Glutamatergic neuron (in vitro differentiated cells): Measurements from ENCODE around the gene TPCN2. TPM values are rescaled to one million over a fixed set of nuclear protein-coding genes. Genes with fewer than 3 reads are reported as not detected.

Experiments
- DNase-seq: peaks from one replicate; pipeline ENCODE4 v3.0.0; 2022
- H3K27ac Mint-ChIP-seq: one replicate; pipeline ENCODE4 v1.8.0; 2020; ENCODE audit warnings: mild to moderate bottlenecking, mixed read lengths, inconsistent platforms; ENCODE audit not compliant: unreplicated experiment
- H3K27me3 Mint-ChIP-seq: one replicate; pipeline ENCODE4 v1.8.0; 2020; ENCODE audit warnings: mild to moderate bottlenecking, moderate library complexity, mixed read lengths, inconsistent platforms; ENCODE audit not compliant: unreplicated experiment
- H3K36me3 Mint-ChIP-seq: one replicate; pipeline ENCODE4 v1.8.0; 2020; ENCODE audit warnings: mild to moderate bottlenecking, mixed read lengths, inconsistent platforms; ENCODE audit not compliant: unreplicated experiment
- H3K4me1 Mint-ChIP-seq: one replicate; pipeline ENCODE4 v1.8.0; 2020; ENCODE audit warnings: mild to moderate bottlenecking, low read depth, mixed read lengths, inconsistent platforms; ENCODE audit not compliant: unreplicated experiment
- H3K4me3 Mint-ChIP-seq: one replicate; pipeline ENCODE4 v1.8.0; 2020; ENCODE audit warnings: mild to moderate bottlenecking, mixed read lengths, inconsistent platforms; ENCODE audit not compliant: unreplicated experiment
- H3K9me3 Mint-ChIP-seq: one replicate; pipeline ENCODE4 v1.8.0; 2020; ENCODE audit warnings: mild to moderate bottlenecking, moderate library complexity, mixed read lengths, inconsistent platforms; ENCODE audit not compliant: unreplicated experiment
- CTCF ChIP-seq: fragments of 200-600 bp; sonication (generic); IDR thresholded peaks from one replicate; pipeline ENCODE4 v1.5.0; 2021; ENCODE audit not compliant: partially characterized antibody, unreplicated experiment
- total RNA-seq: library from RNA; stranded (reverse); fragmentation: NEBNext Ultra II Directional; extraction: Animal tissue kit (Norgen Biotek cat#: 25700); gene quantifications from one replicate; pipeline ENCODE4 v1.2.1, GENCODE V29; 2021; ENCODE audit not compliant: unreplicated experiment

TPCN2 gene
- total RNA-seq, 1 donor from 2014 or later: 17.2 TPM

GRCh38 chr11:69010964-69011623 is 37.6 kb upstream of the TPCN2 start:
- no peak for TF ChIP-seq CTCF
- peak; percentile 65 for DNase-seq
- peaks cover 17% of the 10 kb centered on the region for H3K4me1 Mint-ChIP-seq
- peaks cover 4% of the 10 kb centered on the region for H3K27me3 Mint-ChIP-seq
- H3K9me3 Mint-ChIP-seq: peaks cover 5% of the 10 kb centered on the region
- no peak overlapping the region for H3K4me3 Mint-ChIP-seq
- no peak overlapping the region for H3K27ac Mint-ChIP-seq
- H3K36me3 Mint-ChIP-seq: no peaks in the 10 kb centered on the region

- H3K4me3 Mint-ChIP-seq: no peak overlapping the region
- peak overlapping the region; percentile 22 for H3K27ac Mint-ChIP-seq
- DNase-seq: no peak
- peaks cover 7% of the 10 kb centered on the region for H3K9me3 Mint-ChIP-seq
- H3K4me1 Mint-ChIP-seq: peaks cover 17% of the 10 kb centered on the region
- H3K36me3 Mint-ChIP-seq: no peaks in the 10 kb centered on the region
- H3K27me3 Mint-ChIP-seq: peaks cover 4% of the 10 kb centered on the region
- no peak for TF ChIP-seq CTCF
These were observed 37.1 kb upstream of the TPCN2 start for GRCh38 chr11:69011624-69012091.

GRCh38 chr11:69012092-69013008 is 36.4 kb upstream of the TPCN2 start:
- DNase-seq: no peak
- H3K4me1 Mint-ChIP-seq: peaks cover 15% of the 10 kb centered on the region
- no peak overlapping the region for H3K4me3 Mint-ChIP-seq
- peaks cover 5% of the 10 kb centered on the region for H3K36me3 Mint-ChIP-seq
- peaks cover 3% of the 10 kb centered on the region for H3K27me3 Mint-ChIP-seq
- no peak for TF ChIP-seq CTCF
- H3K27ac Mint-ChIP-seq: peak overlapping the region; percentile 22
- peaks cover 6% of the 10 kb centered on the region for H3K9me3 Mint-ChIP-seq

GRCh38 chr11:69013009-69013951 is 35.5 kb upstream of the TPCN2 start, which contains the start of gene MRGPRF:
Gene MRGPRF, minus strand, starts transcription at chr11:69013246. Its CDS starts 3,345 bp downstream, at chr11:69009901.
- peak; percentile 31 for TF ChIP-seq CTCF
- Mint-ChIP-seq H3K27ac (peak within 1 kb of the TSS; percentile 22), H3K36me3 (peaks cover 5% of the 10 kb centered on the region), H3K4me3 (peak within 1 kb of the TSS; percentile 52), H3K27me3 (peaks cover 4% of the 10 kb centered on the region), H3K4me1 (peaks cover 10% of the 10 kb centered on the region), H3K9me3 (peaks cover 6% of the 10 kb centered on the region)
- peak; percentile 62 for DNase-seq
